ENCODE measurements around the gene G6PC3. TPM values are rescaled to one million over a fixed set of nuclear protein-coding genes. Genes with fewer than 3 reads are reported as not detected.

The G6PC3 gene
- total RNA-seq, 6 experiments from 2014 or later = 5.9 to 24.2 (median 9.9) TPM

GRCh38 chr17:44113868-44114840 is 43.6 kb downstream of the G6PC3 start:
- no peak for DNase-seq
- Histone ChIP-seq H3K4me3 (no peak overlapping the region), H3K36me3 (no peaks in the 10 kb centered on the region), H3K27ac (no peak overlapping the region), H3K4me1 (peaks cover under 1 to 30% (median 13%) of the 10 kb centered on the region in 4 donors), H3K9me3 (no peaks in the 10 kb centered on the region), H3K27me3 (no peaks in the 10 kb centered on the region)
- intact Hi-C loops (cut with DNase I) = no loop called here
- WGBS (ENCODE audit: insufficient coverage, low coverage, low lambda C conversion rate, missing lambda C conversion rate) = 80% methylated on average over 2 of the region's 9 CpGs
- no peak for ATAC-seq
- TF ChIP-seq POLR2A (IDR thresholded peaks at IDR 0.05) = no peak

DNA sequence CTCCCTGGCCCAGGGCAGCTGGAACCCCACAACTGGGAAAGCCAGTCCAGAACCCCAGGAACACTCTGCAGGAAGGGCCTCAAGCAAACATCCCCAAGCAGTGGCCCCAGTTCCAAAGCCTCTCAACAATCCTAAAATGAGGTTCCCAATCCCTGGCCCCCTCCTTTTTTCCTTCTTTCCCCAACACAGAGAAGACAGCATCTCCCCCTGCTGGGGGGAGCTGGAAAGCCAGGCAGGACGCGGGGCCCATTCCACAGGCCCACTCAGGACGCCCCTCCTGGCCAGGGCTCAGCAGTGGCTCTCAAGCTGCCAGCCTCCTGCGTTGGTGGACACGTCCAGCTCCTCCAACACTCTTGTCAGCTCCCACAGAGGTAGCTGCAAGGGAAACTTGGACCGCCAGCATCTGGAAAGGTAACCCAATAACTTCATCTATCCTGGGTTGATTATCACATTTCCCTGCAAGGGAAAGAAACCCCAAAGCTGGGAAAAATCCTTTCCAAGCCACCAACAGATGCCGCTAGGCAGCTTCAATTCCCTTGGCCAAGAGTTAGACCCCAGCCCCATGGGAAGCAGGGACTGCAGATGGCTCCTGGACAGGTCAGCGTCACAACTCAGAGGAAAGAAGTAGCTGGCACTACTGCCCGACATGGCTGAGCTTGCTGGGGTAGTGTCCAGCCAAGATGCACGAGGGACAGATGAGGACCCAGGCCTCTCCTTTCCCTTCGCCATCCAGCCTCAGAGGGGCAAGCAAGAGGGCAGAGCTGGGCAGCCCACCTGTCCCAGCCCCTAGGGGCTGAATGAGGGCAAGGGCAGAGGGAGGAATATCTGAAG is 45.3 kb downstream of the G6PC3 start:
- TF ChIP-seq CTCF (IDR thresholded peaks at IDR 0.05) = peak; percentile 59 to 70 (median 64)
- no peak for TF ChIP-seq POLR2A (IDR thresholded peaks at IDR 0.05)
- no peak overlapping the region for H3K27ac ChIP-seq
- DNase-seq (no peak), ATAC-seq (no peak)
- intact Hi-C loops (cut with DNase I) = no loop called here
- H3K9me3 ChIP-seq = no peaks in the 10 kb centered on the region
- 63% methylated on average over 3 of the region's 11 CpGs for WGBS (ENCODE audit: insufficient coverage, low coverage, low lambda C conversion rate, missing lambda C conversion rate)
- H3K4me3 ChIP-seq = no peak overlapping the region
- no peaks in the 10 kb centered on the region for H3K36me3 ChIP-seq
- peaks cover 0 to 14% (median 3%) of the 10 kb centered on the region in 4 donors for H3K4me1 ChIP-seq
- no peaks in the 10 kb centered on the region for H3K27me3 ChIP-seq

- H3K4me1 ChIP-seq = peaks cover 0 to 3% (median 0%) of the 10 kb centered on the region in 4 donors
- intact Hi-C loops (cut with DNase I) = no loop called here
- DNase-seq (no peak), ATAC-seq (no peak)
- WGBS (ENCODE audit: insufficient coverage, low coverage, low lambda C conversion rate, missing lambda C conversion rate) = 63% methylated on average over 15 of the region's 18 CpGs
- H3K4me3 ChIP-seq = no peak overlapping the region
- no peaks in the 10 kb centered on the region for H3K9me3 ChIP-seq
- no peaks in the 10 kb centered on the region for H3K36me3 ChIP-seq
- TF ChIP-seq CTCF (IDR thresholded peaks at IDR 0.05) (no peak), POLR2A (IDR thresholded peaks at IDR 0.05) (no peak)
- no peaks in the 10 kb centered on the region for H3K27me3 ChIP-seq
- H3K27ac ChIP-seq = no peak overlapping the region
These were observed 46.8 kb downstream of the G6PC3 start for GRCh38 chr17:44117351-44117750.

- 75% methylated on average over 4 of the region's 10 CpGs for WGBS (ENCODE audit: insufficient coverage, low coverage, low lambda C conversion rate, missing lambda C conversion rate)
- intact Hi-C loops (cut with DNase I) = no loop called here
These were observed 48.0 kb downstream of the G6PC3 start for GRCh38 chr17:44118427-44119050.

More at GRCh38 chr17:44118427-44119050, 48.0 kb downstream of the G6PC3 start:
- no peaks in the 10 kb centered on the region for H3K36me3 ChIP-seq
- no peak overlapping the region for H3K4me3 ChIP-seq
- H3K9me3 ChIP-seq = no peaks in the 10 kb centered on the region
- no peak overlapping the region for H3K27ac ChIP-seq
- ATAC-seq (no peak), DNase-seq (no peak)
- no peak for TF ChIP-seq POLR2A (IDR thresholded peaks at IDR 0.05)
- TF ChIP-seq CTCF (IDR thresholded peaks at IDR 0.05) = no peak
- H3K4me1 ChIP-seq = peaks cover 0 to 7% (median 0%) of the 10 kb centered on the region in 4 donors
- no peaks in the 10 kb centered on the region for H3K27me3 ChIP-seq
